OCI-M2 (cell line): Measurements from ENCODE around the gene RXRB.

ENCODE experiments used
- DNase-seq: peaks from one replicate; lab custom pipeline; 2025; ENCODE audit not compliant: unreplicated experiment; lab: John Stamatoyannopoulos, UW

Gene RXRB

DNA sequence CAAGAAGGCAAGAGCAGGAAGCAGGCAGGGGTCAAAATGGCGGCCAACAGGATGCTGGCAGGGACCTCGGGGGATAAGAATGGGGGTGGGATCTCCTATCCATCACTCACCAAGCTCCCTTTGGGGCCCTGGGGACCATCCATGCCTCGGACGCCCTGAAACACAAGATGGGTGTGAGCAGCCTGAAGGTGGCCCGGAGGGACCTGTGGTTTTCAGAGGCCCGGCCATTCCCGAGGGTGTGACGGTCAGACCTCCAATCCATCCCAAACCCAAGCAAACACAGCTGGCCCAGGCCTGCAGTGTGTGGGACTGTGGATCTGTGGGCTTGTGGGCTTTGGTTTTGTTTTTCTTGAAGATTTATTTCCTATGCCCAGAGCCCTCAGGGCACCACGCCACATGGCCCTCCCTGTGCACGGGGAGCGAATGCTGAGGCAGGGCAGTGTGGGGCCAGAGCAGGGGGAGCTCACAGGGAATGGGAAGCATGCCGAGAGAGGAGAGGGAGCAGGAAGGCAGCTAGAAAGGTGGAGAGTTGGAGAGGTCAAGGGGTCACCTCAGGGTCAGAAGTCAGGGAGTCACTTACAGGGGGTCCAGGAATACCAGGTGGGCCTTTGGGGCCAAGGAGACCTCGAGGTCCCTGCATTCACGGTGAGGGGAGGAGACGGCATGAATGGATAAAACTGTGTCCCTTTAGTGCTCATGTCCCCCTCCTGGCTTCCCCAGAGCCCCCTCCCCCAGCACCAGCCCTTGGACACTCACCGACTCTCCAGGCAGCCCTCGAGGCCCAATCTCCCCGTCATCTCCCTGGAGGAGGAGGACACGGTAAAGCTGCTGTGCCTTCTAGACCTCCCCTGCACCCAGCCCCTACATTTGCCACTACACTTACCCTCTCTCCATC, 22.7 kb downstream of the RXRB start:
- DNase-seq = no peak

DNA sequence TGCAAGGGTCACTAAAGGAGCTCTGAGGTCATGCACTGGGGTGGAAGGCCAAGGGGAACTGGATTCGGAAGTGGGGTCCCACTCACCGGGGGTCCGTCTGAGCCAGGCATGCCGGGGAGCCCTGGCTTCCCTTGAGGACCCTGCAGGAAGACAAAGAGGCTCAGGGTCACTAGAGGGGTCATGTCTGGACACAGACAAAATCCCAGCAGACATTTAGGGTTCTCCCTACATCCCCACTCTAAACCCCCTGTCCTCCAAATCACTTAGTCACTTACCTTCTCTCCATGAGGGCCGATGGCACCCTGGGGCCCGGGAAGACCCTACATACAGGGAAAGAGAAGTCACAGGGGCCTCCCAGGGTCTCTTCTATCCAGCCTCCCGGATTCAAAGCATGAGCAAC, 23.6 kb downstream of the RXRB start:
- no peak for DNase-seq

- DNase-seq = no peak
Observed at GRCh38 chr6:33175436-33176069, 24.9 kb downstream of the RXRB start.

- no peak for DNase-seq
Observed at GRCh38 chr6:33174784-33175183, 25.7 kb downstream of the RXRB start.

DNA sequence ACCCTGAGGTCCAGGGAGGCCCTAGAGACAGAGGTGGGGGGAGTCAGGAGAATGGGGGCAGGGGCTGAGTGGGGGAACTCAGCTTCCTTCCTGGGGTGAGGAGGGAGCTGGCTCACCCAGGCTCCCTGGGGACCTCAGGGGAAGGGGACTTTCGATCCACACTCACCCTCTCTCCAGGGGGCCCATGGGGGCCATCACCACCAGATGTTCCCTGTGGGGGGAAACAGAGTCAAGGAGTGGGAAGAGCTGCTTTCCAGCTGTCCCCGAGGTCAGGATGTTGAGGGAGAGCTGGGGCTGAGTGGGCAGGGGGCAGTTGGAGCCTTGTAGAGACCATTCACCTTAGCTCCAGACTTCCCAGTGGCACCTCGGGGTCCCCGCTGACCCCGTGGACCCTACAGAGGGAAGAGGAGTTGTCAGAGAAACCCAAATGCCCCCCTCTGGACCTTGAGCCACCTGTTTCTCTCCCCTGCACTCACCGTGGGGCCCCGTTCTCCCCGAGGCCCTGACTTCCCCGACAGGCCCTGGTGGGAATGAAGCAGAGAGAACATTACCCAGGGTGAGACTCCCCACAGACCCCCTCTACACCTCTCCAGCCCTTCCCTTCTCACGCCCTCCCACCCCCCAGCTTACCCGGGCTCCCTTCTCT, 26.8 kb downstream of the RXRB start:
- DNase-seq = no peak

GRCh38 chr6:33172688-33173534, 27.6 kb downstream of the RXRB start:
- no peak for DNase-seq

GRCh38 chr6:33171880-33172687, 28.4 kb downstream of the RXRB start:
- DNase-seq = no peak

- no peak for DNase-seq
Observed at GRCh38 chr6:33171016-33171879, 29.2 kb downstream of the RXRB start.

GRCh38 chr6:33170176-33171015, 30.1 kb downstream of the RXRB start:
- no peak for DNase-seq

DNA sequence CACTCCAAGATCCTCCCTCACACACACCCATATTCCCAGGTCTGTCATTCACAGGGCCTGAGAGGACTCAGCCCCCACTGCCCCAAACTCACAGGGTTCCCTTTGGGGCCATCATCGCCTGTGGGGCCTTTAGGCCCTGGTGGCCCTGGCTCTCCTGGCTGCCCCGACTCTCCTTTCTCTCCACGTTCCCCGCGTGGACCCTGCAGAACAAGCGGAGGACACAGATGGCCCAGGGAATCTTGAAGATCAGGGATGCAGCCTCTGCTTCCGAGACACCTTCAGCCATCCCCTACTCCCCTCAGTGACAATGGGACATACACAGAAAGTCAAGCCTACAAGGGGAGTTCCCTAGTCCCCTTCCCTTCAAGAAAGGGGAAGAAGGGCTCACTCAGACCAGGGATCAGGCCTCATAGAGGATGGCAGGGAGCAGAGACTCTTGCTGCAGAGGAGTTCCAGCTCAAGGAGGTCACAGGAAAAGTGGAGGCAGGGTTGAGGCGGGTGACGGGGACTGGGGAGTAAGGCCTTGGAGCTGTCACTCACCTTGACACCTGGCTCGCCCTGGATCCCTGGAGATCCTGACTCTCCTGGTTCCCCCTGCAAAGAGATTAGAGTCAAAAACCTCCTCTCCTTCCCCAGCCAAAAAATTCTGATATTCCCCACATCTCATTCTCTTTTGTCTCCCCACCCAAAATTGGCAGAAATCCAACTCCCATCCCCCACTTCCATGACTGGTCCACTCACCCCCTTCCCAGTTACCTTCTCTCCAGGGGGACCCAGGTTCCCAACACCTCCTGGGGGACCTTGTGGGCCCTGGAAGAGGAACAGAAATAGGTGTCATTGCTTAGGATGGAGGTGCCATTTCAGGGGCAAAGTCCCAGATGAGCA, 30.9 kb downstream of the RXRB start:
- no peak for DNase-seq

- no peak for DNase-seq
Observed at GRCh38 chr6:33168639-33169038, 31.8 kb downstream of the RXRB start.

DNA sequence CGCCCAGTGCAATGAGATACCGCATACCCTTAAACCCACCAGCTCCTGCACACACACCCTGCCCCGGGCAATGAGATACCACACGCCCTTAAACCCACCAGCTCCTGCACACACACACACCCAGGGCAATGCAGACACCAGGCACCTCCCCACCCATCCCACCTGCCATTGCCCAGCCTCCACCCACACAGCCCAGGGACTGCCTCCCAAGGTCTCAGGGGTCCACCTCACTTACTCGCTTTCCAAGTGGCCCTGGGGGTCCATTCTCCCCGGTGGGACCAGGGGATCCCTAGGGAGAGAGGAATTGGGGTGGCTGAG, 32.2 kb downstream of the RXRB start:
- no peak for DNase-seq

DNA sequence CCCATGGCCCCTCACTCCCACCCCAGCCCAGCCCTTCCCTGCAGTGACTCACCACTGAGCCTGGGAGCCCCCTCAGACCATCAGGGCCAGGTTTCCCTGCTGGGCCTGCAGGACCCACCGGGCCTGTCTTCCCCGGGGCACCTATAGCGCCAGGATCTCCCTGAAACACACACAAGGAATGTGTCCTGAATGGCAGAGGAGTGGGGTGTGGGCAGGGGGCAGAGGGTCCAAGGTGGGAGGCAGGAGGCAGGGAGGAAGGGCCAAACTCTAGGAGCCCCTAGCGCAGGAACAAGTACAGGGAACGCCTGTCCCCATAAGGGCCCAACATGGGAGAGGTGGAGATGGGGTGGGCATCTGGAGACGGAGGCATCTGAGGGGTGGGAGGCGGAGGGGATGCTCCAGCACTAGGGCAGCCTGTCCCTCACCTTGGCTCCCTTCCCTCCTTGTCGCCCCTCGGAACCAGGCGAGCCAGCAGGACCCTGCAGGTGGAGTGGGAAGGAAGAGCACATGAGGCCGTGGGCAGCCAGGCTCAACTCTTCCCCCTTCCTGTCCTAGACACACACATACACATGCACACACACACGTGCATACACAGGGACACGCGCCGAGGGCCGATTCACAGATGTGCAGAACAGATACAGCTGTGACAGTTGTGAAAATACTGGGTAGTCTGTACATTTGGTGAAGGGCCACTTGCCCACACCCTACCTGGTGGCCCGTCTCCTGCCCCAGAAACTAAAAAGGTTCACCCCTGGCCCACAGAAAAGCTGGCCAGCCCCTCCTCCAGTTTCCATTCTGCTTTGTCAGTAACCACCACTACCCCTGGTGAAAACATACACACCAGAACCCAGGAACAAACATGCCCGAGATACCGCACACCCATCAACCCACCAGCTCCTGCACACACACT, 32.8 kb downstream of the RXRB start:
- no peak for DNase-seq

- no peak for DNase-seq
Observed at GRCh38 chr6:33166811-33167210, 33.7 kb downstream of the RXRB start.

DNA sequence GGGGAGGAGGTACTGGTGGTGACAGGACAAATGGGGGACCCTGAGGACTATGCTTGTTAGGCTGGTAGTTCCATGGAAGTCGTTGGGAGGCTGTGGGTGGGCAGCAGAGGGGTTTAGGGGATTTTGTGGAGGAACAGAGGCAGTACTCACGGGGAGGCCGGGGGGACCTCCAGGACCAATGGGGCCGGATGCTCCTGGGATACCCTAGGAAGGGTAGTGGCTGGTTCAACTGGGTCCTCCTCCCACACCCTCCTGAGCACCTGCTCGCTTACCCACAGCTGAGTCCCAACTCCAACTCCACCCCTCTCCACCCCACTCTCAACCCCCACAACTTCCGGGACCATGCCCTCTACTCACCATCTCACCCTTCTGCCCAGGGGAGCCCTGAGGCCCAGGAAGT, 34.1 kb downstream of the RXRB start:
- no peak for DNase-seq

GRCh38 chr6:33165581-33166258, 34.7 kb downstream of the RXRB start:
- no peak for DNase-seq
